ENCODE data around the gene HPCAL1.
"Not testable (repeated sequence)": the region's sequence is repeated elsewhere in the genome, so short reads cannot be mapped to it uniquely, and the experiment has no call there.

Gene HPCAL1

DNA sequence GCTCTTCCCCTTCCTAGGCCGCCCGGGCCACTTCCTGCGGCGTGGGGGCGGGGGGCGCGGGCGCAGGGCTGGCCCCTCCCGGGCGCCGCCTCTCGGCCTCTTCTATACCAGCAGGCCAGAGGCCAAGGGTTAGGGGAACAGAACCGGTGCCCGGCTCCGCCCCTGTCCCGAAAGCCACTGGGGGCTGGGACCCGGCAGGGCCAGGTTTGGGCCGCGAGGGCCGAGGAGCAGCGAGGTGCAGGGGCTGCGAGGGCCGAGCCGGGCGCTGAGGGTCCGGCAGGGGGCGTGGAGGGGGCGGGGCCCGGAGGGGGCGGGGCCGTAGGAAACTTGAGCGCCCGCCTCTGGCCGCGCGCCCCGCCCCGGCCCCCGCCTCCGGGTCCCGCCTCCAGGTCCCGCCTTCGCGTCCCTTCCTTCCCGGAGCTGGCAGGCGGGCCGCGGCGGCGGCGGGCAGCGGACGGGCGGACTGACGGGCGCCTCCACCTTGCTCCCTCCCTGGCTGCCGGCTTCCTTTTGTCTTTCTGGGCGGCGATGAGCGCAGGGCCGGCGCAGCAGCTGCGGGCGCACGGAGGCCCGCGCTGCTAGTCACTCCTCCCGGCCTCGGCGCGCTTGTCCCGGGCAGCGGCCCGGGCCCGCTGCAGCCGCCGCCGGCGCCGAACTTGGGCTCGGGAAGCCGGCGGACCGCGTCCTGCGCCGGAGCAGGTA lies at the start of gene HPCAL1:
TSS of gene HPCAL1 (plus strand) at position 426 of the 702 bp plus-strand sequence. CDS start 116,854 bp downstream, outside the sequence.
- peak; percentile 57 to 72 for DNase-seq (ENCODE audit: low read depth in 2 of 2)

DNA sequence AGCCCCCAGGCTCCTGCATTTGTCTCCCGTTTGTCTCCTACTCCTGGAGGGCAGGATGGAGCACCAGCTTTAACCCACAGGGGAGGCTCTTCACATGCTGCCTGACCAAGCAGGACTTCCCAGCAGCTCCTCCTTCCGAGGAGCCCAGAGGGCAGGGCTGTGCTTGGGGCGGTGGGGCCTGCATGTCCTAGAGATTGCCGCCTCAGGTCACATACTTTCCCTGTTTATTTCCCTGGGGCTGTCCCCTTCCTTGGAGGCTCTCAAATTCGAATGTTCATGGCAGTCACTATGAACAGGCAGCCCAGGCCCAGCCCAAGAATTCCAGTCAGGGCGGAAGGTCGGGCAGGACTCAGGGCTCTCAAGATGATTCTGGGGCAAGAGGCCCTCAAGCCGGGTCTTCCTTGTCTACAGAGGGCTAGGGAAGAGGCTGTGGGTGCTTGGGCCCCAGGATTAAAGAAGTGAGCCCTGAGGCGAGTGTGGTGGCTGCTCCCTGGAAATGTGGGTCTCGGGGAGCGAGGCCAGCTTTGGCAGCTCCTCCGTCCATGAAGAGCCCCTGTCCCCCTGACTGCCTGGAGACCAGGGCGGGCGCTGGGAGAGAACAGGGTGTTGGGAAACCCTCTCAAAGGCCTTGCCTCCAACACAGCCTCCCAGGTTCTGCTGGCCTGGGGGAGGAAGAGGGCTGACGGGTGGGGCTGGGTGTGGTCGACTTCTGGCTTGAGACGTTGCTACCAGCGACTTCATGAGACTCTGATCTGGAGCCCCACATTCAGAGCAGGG lies 48.9 kb upstream of the HPCAL1 start:
- DNase-seq (ENCODE audit: low read depth in 2 of 2), result no peak

DNA sequence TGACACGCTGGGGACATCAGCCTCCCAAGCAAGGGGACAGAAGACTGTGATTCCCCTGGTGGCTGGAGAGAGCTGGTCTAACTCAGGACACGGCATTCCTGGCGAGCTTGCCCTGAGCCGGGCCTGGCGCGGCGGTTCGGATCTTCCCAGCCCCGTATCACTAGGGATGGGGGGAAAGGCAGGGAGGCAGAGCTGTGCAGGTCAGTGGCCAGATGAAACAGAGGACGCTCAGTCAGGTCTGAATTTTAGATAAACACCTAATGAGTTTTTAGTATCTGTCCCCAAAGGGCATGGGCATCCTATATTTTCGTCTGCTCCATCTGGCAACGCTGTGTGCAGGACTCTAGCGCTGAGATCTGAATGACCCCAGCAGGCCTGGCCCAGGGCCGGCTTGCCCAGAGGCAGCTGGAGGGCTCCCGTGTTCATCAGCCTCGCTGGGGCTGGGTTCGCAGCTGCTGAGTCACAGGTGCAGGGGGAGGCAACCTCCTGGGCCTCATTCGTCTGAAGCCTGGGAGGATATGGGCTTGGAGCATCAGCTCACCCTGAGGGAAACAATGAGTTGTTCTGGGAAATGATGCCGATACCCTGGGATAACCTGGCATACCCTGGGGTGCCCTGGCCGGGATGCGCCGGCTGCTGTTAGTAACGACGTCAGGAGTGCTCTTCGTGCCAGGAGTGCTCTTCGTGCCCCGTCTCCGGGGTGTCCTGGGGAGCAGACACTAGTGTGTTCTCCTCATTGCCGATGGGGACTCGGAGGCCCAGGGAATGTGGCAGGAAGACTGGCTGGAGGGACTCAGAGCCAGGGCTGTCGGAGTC lies 48.1 kb upstream of the HPCAL1 start:
- DNase-seq (ENCODE audit: low read depth in 2 of 2), result no peak

DNA sequence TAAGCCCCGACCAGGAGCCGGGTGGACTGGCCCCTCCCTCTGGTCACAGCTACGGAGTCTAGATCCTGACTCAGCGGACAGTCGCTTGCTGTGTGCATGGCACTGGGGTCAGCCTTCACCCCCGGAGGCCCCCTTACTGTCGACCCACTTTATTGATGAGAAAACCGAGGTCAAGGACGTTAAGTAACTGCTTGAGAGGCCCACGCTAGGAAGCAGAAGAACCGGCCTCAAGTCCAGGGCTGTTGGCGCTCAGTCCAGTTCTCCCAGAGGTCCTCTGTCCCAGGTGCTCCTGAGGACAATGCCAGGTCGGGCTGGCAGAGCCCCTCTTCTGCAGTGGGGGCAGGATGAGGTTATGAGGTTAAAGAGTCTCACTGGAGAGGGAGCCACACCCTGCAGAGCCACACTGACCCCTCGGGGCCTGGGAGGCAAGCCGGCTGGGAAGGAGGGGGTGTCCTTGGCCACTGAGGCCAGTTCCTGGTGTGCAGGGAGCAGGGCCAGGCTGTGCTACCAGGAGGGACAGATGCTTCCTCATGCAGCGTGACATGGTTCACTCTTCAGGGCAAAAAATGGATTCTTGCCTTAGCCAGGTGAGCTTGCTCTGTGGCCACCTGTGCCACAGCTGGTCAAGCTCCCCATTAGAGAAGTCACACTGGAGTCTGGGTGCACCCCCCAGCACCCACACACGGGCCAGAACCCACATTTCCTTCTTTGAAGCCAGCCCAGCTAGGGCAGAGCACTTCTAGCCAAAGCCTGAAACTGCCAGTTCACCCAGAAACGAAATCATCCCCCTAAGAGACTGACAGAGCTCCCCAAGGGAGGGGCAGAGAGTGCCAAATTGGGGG lies 47.3 kb upstream of the HPCAL1 start:
- no peak for DNase-seq (ENCODE audit: low read depth in 2 of 2)

DNA sequence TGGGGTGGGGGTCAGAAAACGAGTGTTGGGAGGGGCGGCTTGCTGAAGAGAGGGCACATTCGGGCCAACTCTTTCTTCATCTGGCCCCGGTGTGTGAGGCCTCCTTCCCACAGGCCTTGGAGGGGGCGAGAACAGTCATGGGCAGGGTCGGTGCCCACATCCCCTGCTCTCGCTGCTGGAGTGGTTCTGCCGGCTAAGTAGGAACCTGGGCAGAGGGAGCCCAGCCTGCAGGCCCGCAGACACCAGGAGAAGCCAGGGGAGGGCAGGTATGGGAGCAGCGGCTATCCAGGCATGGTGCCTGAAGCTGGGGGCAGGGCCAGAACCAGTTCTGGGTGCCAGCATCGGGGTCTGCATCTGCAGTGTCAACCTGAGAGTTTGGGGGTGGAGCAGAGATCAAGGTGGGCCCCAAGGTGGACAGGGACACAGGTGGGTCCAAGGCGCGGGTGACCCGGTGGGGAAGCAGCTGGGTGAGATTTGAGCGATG lies 46.6 kb upstream of the HPCAL1 start:
- DNase-seq (ENCODE audit: low read depth in 2 of 2), result no peak

DNA sequence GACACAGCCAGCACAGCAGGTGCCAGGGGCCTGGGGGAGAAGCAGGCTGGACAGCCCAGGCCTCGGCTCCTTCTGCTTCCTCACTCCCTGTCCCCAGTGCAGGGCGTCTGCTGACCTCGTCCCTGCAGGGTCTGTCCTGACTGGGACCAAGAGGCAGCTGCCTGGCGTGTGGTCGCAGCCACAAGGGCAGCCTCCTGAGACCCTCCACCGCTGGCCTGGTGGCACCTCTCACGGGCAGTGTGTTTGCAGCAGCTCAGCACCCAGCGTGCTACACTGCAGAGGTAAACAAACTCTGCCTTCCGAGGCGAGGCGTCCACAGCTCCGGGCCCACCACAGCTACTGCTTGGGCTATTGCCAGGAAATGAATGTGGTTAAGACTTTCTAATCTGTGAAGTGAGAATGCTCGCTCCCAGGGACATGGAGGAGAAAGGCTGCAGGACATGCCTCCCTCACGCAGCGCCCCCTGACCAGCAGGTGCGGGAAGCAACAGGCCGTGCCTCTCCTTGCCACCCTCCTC lies 46.1 kb upstream of the HPCAL1 start:
- DNase-seq (ENCODE audit: low read depth in 2 of 2), result no peak

DNA sequence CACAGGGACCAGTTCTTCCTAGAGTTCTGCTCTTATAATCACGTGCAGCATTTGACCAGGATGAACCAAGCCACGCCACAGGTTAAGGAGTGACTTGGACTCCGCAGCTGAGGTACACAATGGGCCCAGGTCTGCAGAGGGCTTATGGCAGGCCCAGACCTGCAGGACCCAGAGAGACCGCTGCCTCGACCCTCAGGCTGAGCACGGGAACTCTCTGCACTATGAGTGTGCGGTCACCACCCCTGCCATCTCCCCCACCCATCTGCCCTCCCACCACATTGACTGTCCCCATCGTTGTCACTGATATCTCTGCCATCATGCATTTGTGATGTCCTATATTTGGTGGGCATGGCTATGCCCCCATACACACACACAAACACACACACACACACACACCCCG lies 45.7 kb upstream of the HPCAL1 start:
- DNase-seq (ENCODE audit: low read depth in 2 of 2), result no peak

DNA sequence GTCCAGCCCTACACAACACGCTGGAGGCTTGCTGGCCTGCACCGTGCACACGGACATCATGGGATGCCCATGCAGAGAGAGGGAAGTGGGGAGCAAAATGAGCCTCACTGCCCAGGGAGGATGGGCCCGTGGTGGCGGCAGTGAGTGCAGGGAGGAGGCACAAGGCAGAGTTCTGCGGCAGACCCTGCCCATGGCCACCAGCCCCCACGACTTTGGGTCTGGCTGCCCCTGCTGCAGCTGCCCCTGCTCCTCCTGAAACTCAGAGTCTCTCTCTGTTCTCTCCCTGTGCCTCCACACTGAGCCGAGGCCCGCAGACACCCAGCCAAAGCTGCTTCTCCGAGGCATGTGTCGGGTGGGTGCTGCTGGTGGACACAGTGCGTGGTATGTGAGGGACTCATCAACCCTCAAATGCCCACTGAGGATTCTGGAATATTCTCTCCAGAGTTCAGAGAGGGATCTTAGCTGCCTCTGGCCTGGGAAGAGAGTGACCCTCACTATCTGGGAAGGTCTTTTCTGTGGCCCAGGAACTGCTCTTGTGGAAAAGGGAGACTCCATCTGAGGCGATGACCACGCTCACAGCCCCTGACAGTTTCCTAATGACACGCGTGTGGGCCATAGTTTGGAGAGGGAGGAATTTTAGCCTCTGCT lies 45.1 kb upstream of the HPCAL1 start:
- DNase-seq (ENCODE audit: low read depth in 2 of 2), result no peak

DNA sequence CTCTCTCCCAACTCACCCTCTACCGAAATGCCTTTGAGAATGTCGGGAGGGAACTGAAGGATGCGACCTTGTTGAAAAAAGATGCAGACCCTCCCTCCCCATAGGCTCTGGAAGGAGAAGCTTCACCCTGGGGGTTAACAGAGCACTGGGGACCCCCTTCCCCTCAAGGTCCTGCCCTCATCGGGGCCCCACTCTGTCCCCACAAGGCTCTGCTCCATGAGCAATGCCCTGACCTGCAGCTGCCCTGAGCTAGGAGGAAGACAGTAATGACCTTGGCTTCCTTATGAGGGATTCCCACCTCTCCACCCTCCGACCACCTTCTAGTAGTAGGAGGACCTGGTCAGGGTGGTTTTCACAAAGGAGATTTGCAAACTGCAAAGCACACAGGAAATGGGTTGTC lies 44.4 kb upstream of the HPCAL1 start:
- DNase-seq (ENCODE audit: low read depth in 2 of 2), result no peak

DNA sequence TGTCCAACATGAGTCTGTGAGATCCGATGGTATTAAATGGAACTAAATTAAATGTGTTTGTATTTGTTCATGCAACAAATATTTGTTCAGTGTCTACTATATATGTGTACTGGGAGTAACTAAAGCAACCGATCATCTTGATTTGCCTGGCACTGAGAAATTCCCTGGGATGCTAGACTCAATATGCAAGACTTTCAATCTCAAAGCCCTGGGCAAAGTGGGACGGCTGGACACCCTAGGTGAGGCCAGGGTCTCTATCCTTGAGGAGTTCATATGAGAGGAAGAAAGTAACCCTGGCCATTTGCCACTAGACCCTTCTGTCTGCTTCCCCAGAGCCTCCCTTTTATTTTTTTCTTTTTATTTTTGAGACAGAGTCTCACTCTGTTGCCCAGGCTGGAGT lies 44.0 kb upstream of the HPCAL1 start:
- DNase-seq (ENCODE audit: low read depth in 2 of 2), result no peak

DNA sequence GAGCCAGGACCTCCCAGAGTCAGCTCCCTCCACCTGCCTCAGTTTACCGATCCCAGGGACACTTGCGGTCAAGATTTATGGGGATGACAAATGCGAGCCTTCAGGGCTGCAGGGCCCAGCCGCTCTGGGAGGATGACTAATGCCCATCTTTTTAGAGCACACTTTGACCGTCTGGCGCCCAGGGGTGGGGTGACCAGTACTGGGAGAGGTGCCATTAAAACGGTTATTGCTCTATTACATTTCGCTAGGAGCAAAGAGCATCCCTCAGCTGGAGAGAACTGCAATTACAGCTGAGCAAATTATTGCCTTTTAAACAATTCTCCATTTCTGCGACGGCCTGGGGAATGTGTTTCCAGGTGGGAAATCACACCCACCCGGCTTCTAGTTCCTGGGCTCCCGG lies 42.6 kb upstream of the HPCAL1 start:
- no peak for DNase-seq (ENCODE audit: low read depth in 2 of 2)

DNA sequence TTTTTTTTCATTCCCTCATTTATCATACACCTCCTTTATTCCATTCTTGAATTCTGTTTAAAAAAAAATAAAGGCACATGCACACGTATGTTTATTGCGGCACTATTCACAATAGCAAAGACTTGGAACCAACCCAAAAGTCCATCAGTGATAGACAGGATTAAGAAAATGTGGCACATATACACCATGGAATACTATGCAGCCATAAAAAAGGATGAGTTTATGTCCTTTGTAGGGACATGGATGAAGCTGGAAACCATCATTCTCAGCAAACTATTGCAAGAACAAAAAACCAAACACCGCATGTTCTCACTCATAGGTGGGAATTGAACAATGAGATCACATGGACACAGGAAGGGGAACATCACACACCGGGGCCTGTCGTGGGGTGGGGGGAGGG lies 39.2 kb upstream of the HPCAL1 start:
- not testable (repeated sequence) for DNase-seq (ENCODE audit: low read depth in 2 of 2)

DNA sequence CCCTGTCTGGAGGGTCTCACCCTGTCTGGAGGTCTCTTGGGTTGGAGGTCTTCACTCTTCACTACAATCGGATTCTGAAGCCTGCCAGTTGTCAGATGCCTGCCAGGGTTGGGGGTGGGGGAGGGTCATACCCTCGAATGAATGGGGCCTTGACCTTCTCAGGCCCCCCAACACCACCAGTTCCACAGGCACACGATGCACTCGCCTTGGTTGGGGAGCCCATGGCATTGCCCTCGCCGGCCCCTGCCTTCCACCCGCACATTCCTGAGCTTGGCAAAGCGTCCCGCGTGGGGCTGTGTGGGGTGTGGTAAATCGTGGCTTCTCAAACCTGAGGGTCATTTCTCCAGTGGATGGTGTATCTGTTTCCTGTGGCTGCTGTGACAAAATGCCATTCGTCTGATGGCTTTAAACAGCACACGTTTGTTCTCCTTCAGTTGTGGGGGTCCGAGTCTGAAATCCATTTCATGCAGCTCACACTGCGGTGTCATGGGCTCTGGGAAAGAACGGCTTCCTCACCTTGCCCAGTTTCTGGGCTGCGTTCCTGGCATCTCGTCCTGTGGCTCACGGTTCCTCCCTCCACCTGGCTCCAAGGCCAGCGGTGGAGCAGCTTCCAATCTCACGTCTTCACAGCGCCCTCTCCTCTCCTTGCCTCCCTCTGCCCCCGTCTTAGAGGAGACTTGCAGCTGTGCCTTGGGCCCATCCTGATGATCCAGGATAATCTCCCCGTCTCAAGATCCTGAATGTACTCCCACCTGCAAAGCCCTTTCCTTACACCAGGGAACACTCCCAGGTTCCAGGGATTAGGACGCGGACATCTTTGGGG lies 38.0 kb upstream of the HPCAL1 start:
- no peak for DNase-seq (ENCODE audit: low read depth in 2 of 2)

DNA sequence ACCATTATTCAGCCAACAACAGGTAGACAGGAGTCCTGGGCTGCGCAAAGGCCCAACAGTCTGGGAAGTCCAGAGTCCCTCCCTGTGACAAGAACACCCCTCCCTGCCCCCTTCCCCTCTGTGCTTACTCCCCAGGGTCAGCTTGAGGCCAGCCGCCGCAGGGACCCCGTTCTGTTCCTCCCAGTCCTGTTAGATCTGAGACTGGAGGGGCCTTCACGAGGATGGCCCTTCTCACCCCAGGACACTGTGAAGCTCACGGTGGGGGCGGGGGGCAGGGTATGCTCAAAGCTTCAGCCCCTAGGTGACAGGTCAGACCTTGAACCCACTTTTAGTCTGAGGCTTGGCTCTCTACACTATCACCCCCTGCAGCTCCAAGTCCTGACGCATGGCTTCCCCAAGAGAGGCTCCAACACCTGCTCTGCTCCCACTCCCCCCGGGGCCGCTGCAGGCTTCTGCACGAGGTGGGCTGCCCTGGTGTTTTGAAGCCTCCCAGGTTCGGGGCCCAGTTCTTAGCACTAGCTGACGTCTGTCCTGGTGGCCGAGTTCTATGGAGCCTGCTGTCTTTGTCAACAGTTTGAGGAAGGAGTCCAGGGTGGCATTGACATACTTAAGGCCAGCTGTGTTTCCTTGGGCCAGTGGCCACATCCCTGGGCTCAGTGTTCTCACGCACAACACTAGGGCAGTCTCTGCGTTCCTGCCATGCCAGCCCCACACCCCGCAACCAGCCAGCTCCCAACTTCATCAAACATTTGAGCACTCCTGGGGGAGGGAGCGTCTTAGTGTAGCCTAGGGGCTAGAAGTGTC lies 37.2 kb upstream of the HPCAL1 start:
- no peak for DNase-seq (ENCODE audit: low read depth in 2 of 2)

DNA sequence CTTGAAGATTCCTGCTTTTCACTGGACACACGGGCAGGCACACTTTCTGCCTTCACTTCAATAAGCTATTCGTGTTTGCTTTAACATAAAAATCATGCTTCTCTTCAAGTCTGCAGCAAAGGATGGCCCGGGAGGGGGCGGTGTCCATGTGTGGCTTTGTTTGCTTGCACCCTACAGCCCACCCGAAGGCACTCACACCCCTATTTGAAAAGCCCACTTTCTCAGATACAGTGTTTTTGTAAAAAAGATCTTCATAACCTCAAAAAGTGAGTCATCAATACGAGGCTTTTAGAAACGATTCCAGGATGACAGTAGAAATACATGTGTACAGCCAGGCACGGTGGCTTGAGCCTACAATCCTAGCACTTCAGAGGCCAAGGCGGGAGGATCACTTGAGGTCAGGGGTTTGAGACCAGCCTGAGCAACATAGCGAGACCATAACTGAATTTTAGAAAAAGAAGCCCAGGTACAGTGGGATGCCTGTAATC lies 36.5 kb upstream of the HPCAL1 start:
- DNase-seq (ENCODE audit: low read depth in 2 of 2), result no peak

DNA sequence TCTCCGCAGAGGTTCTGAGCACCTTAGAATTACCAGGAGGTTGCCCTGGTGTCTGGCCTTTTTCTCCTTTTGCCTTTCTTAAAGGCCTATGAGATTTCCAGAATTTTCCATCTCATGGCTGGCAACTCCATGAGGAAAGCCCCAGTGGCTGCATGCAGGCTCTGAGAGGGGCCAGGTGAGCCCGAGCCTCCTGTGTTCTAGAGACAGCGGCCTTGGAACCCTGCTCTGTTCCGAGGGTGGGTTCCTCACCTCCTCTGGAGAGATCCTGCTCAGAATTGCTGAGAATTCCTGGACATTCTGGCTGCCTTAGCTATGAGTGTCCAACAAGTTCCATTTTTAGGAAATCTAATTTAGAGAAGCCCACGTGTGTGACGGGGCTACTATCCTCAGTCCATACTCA lies 35.7 kb upstream of the HPCAL1 start:
- DNase-seq (ENCODE audit: low read depth in 2 of 2), result no peak

DNA sequence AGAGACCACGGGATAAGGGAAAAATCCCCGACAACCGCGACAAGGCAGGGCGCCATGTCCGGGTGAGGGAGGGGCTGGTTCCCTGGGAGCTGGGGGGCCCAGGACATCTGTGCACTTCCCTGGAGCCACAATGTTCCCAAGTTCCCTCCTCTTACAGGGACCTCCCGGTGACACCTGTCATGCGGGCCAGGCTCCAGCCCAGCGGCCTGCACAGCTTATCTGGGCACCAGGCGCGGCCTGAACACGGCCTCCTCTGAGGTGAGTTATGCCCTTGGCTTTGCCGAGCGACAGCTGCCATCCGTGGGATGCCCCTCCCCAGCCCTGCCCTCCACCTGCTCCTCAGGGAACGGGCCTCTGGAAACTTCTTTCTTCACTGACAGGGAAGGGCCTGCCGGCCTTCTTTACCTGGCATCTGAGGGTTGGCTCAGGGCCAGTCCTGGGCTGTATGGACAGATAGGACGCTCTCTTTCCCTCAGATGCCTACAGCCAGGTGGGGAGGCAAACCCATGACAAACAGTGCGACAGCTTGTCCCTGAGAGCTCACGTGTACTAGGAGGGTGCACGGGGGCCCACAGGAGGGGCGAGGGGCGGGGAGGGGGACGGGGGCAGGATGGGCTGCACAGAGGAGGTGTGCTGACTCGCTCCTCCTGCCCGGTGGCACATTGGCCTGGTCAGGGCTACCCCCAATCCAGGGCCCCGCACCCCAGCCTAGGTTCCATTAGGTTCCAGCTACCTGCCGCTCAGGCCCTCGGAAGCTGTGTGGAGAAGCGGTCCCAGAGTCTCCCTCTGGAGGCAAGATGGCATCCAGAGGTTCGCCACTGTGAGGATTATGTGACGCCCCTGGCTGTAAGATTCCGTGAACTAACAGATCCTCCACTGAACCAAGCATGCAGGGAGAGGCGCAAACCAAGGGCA lies 34.9 kb upstream of the HPCAL1 start:
- no peak for DNase-seq (ENCODE audit: low read depth in 2 of 2)

DNA sequence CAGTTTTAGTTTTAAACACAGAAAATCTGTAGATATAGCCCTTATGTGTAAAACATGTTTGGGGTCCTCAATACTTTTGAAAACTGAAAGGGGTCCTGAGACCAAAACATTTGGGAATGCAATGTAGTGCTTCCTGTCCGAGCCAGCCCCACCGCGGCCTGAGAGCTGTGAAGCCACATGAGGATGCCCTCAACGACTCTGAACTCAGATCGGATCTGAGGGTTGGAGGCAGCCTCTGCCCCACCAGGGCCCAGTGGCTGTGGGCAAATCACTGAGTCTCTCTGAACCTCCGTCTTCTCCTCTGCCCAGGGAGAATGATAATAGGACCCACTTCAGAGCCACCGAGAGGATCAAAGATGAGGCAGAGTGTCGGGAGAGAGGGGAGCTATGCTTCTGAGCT lies 33.4 kb upstream of the HPCAL1 start:
- no peak for DNase-seq (ENCODE audit: low read depth in 2 of 2)
